Ishikawa (cell line): ENCODE measurements around the gene NUTF2.

Experiments
- CEBPB ChIP-seq: IDR thresholded peaks from 2 replicates; pipeline ENCODE4 v1.6.1; 2012
- CREB1 ChIP-seq: IDR thresholded peaks from 2 replicates; pipeline ENCODE4 v1.6.1; 2012; ENCODE audit warnings: low read depth
- EGR1 ChIP-seq: IDR thresholded peaks from 2 replicates; pipeline ENCODE4 v1.6.1; 2012
- EP300 ChIP-seq: IDR thresholded peaks from 2 replicates; pipeline ENCODE4 v1.6.1; 2012; ENCODE audit warnings: borderline replicate concordance
- FOXM1 ChIP-seq: IDR thresholded peaks from 2 replicates; pipeline ENCODE4 v1.6.1; 2012; ENCODE audit warnings: low read depth, borderline replicate concordance
- NFIC ChIP-seq: IDR thresholded peaks from 2 replicates; pipeline ENCODE4 v1.6.1; 2012
- RAD21 ChIP-seq: IDR thresholded peaks from 2 replicates; pipeline ENCODE4 v1.6.1; 2012; ENCODE audit warnings: low read depth
- TAF1 ChIP-seq: IDR thresholded peaks from 2 replicates; pipeline ENCODE4 v1.6.1; 2012; ENCODE audit warnings: low read depth, mild to moderate bottlenecking
- TCF12 ChIP-seq: IDR thresholded peaks from 2 replicates; pipeline ENCODE4 v1.6.1; 2012; ENCODE audit warnings: low read depth
- TEAD4 ChIP-seq: IDR thresholded peaks from 2 replicates; pipeline ENCODE4 v1.6.1; 2012
- USF1 ChIP-seq: IDR thresholded peaks from 2 replicates; pipeline ENCODE4 v1.6.1; 2012
- YY1 ChIP-seq: IDR thresholded peaks from 2 replicates; pipeline ENCODE4 v1.6.1; 2012; ENCODE audit warnings: low read depth
- ZBTB7A ChIP-seq: IDR thresholded peaks from 2 replicates; pipeline ENCODE4 v1.6.1; 2012; ENCODE audit warnings: low read depth
- TF ChIP-seq, protein P1 (sequence below): IDR thresholded peaks from 2 replicates; pipeline ENCODE4 v1.6.1; 2012; ENCODE audit warnings: low read depth, mild to moderate bottlenecking
- TF ChIP-seq, protein P2 (sequence below): IDR thresholded peaks from 2 replicates; pipeline ENCODE4 v1.6.1; 2012

The NUTF2 gene

DNA sequence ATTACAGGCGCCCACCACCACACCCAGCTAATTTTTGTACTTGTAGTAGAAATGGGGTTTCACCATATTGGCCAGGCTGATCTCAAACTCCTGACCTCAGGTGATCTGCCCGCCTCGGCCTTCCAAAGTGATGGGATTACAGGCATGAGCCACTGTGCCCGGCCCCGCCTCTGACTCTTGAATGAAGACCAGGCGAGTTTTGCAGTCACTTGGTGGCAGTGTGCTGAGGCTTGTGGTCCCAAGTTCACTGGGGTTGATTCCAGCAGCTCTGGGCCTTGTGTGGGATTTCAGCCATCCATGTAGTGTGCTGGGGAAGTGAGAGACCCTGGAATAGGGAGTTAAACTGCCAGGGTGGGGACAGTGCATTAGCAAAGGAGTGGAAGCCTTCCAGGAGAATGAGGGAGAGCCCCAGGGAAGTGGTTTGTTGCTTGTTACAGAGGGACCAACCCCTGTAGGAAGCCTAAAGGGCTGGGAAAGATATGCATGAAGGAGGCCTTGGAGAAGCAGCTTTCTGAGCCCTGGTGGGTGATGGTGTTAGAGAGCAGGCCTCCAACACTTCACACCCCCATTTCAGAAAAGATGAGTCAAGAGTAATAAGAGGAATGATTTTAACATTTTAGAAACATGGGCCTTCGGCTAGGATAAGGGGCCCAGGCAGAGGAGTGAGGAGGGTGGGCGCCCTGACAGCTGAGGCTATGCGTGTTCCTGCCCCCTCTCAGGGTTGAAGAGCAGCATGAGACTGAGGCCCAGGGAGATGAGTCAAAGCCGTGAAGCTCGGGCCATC, 60.9 kb downstream of the NUTF2 start:
- TF ChIP-seq YY1, result no peak
- TF ChIP-seq TAF1, result no peak
- no peak for TF ChIP-seq ZBTB7A
- TF ChIP-seq USF1, result no peak
- TF ChIP-seq EGR1, result no peak
- no peak for TF ChIP-seq CEBPB
- TF ChIP-seq, protein P1, sequence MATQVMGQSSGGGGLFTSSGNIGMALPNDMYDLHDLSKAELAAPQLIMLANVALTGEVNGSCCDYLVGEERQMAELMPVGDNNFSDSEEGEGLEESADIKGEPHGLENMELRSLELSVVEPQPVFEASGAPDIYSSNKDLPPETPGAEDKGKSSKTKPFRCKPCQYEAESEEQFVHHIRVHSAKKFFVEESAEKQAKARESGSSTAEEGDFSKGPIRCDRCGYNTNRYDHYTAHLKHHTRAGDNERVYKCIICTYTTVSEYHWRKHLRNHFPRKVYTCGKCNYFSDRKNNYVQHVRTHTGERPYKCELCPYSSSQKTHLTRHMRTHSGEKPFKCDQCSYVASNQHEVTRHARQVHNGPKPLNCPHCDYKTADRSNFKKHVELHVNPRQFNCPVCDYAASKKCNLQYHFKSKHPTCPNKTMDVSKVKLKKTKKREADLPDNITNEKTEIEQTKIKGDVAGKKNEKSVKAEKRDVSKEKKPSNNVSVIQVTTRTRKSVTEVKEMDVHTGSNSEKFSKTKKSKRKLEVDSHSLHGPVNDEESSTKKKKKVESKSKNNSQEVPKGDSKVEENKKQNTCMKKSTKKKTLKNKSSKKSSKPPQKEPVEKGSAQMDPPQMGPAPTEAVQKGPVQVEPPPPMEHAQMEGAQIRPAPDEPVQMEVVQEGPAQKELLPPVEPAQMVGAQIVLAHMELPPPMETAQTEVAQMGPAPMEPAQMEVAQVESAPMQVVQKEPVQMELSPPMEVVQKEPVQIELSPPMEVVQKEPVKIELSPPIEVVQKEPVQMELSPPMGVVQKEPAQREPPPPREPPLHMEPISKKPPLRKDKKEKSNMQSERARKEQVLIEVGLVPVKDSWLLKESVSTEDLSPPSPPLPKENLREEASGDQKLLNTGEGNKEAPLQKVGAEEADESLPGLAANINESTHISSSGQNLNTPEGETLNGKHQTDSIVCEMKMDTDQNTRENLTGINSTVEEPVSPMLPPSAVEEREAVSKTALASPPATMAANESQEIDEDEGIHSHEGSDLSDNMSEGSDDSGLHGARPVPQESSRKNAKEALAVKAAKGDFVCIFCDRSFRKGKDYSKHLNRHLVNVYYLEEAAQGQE, result no peak
- TF ChIP-seq FOXM1, result no peak
- no peak for TF ChIP-seq CREB1
- TF ChIP-seq, protein P2, sequence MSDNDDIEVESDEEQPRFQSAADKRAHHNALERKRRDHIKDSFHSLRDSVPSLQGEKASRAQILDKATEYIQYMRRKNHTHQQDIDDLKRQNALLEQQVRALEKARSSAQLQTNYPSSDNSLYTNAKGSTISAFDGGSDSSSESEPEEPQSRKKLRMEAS, result no peak
- no peak for TF ChIP-seq TEAD4
- no peak for TF ChIP-seq TCF12
- no peak for TF ChIP-seq NFIC
- no peak for TF ChIP-seq RAD21
- TF ChIP-seq EP300, result no peak

- no peak for TF ChIP-seq EP300
- no peak for TF ChIP-seq CREB1
- TF ChIP-seq TEAD4, result no peak
- TF ChIP-seq RAD21, result no peak
- TF ChIP-seq CEBPB, result no peak
- TF ChIP-seq TCF12, result no peak
- no peak for TF ChIP-seq YY1
Measured at GRCh38 chr16:67909056-67909742, 62.5 kb downstream of the NUTF2 start.

DNA sequence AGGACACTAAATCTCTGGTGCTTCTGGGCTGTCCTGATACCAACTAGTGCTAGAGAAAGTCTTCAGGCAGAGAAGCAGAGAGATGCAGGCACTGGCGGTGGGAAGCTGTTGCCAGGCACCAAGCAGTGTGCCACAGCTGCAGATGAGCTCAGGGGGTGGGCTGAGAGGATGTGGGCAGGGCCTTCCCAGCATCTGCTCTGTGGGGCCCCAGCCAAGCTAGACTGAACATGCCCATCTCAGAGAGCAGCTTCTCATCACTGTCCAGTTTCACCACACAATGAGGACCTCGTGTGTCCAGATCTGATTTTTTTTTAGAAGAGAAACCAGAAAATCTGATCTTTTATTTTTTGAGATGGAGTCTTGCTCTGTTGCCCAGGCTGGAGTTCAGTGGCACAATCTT, 63.4 kb downstream of the NUTF2 start:
- TF ChIP-seq EGR1 (no peak), RAD21 (no peak), NFIC (no peak), CEBPB (no peak), CREB1 (no peak), TCF12 (no peak), TAF1 (no peak), YY1 (no peak), ZBTB7A (no peak), EP300 (no peak), USF1 (no peak), FOXM1 (no peak), TEAD4 (no peak)
- TF ChIP-seq, protein P1, result no peak
- TF ChIP-seq, protein P2, result no peak

- TF ChIP-seq RAD21 (no peak), TAF1 (no peak)
- TF ChIP-seq, protein P1, result no peak
Measured at GRCh38 chr16:67914758-67915495, 68.2 kb downstream of the NUTF2 start.
